HepG2 (cell line): ENCODE results near the gene TBCD. TPM values are rescaled to one million over a fixed set of nuclear protein-coding genes. Genes with fewer than 3 reads are reported as not detected.

Source experiments
- ATAC-seq: fragments of 200-7000 bp; cut with Tn5 transposase; 3 replicates; pipeline ENCODE4 v1.9.1; 2020; ENCODE audit warnings: mild to moderate bottlenecking, moderate library complexity
- BruUV-seq: library from RNA; stranded (reverse); fragments of 400-500 nt; replicated peaks from 2 replicates; lab custom pipeline; 2021; lab: Mats Ljungman, UMichigan
- CTCF ChIA-PET: fragments of 300-600 bp; formaldehyde crosslinking; extraction: SDS; loops from one replicate; lab custom pipeline; 2021; ENCODE audit warnings: low total read pairs, inconsistent platforms, low intra/inter-chr PET ratio; lab: Yijun Ruan, JAX
- POLR2A ChIA-PET: fragments of 350-600 bp; sonication (Branson Sonifier 250); formaldehyde crosslinking; loops from one replicate; lab custom pipeline; 2020; ENCODE audit warnings: antibody characterized with exemption, inconsistent platforms; lab: Yijun Ruan, JAX
- DNase-seq: peaks from one replicate; pipeline ENCODE4 v3.0.0-alpha.2; 2015; ENCODE audit warnings: low spot score
- FAIRE-seq: peaks from 3 replicates; lab custom pipeline; 2011; peaks lifted over from hg19 to GRCh38; lab: Jason Lieb, UNC
- H2AFZ ChIP-seq: one replicate; pipeline ENCODE4 v1.6.1; 2011; ENCODE audit warnings: low read length, inconsistent platforms
- H3K27ac ChIP-seq: fragments of 300-600 bp; 3 replicates; pipeline ENCODE4 v1.8.0; 2011; ENCODE audit warnings: mixed run types, mild to moderate bottlenecking, mixed read lengths, low read length, inconsistent platforms; ENCODE audit not compliant: insufficient read depth; ENCODE audit errors: extremely low read length
- H3K27me3 ChIP-seq, 2 experiments: fragments of 200-600 bp in 1 of 2; 2 replicates in 1 of 2; 3 replicates in 1 of 2; pipeline versions ENCODE4 v1.6.0 to v1.8.0; 2011; ENCODE audit warnings: low read length in 2 of 2, mild to moderate bottlenecking in 2 of 2, moderate library complexity in 2 of 2, inconsistent platforms in 1 of 2; ENCODE audit not compliant: insufficient read depth in 2 of 2, control insufficient read depth in 1 of 2
- H3K36me3 ChIP-seq, 2 experiments: fragments of 200-600 bp in 1 of 2; replicated peaks in 1 of 2; 2 replicates in 1 of 2; 3 replicates in 1 of 2; pipeline versions ENCODE4 v1.5.1 to v1.8.0; 2011; ENCODE audit warnings: low read length in 2 of 2, inconsistent platforms in 1 of 2; ENCODE audit not compliant: insufficient read depth in 2 of 2, control insufficient read depth in 1 of 2
- H3K4me1 ChIP-seq: 2 replicates; pipeline ENCODE4 v1.5.1; 2012; ENCODE audit warnings: low read length, inconsistent platforms; ENCODE audit not compliant: insufficient read depth
- H3K4me2 ChIP-seq: 2 replicates; pipeline ENCODE4 v1.6.0; 2011; ENCODE audit warnings: low read depth, low read length, inconsistent platforms
- H3K4me3 ChIP-seq, 3 experiments: fragments of 200-600 bp in 1 of 3; sonication (generic), shearing (Covaris generic) in 1 of 3; replicated peaks in 1 of 3; 2 replicates each; pipeline ENCODE4 v1.5.1; 2011 to 2016; ENCODE audit warnings: low read length in 3 of 3, inconsistent platforms in 2 of 3, low read depth in 2 of 3, mild to moderate bottlenecking in 2 of 3, control low read depth in 1 of 3, mixed read lengths in 1 of 3; ENCODE audit not compliant: insufficient read depth in 1 of 3
- H3K79me2 ChIP-seq: one replicate; pipeline ENCODE4 v1.6.1; 2011; ENCODE audit warnings: low read length, inconsistent platforms; ENCODE audit not compliant: insufficient read depth
- H3K9ac ChIP-seq: 2 replicates; pipeline ENCODE4 v1.6.0; 2011; ENCODE audit warnings: mild to moderate bottlenecking, low read depth, low read length, inconsistent platforms; ENCODE audit not compliant: insufficient read depth
- H3K9me3 ChIP-seq: 2 replicates; pipeline ENCODE4 v1.5.1; 2012; ENCODE audit warnings: mild to moderate bottlenecking, low read length
- H4K20me1 ChIP-seq: 2 replicates; pipeline ENCODE4 v1.6.0; 2011; ENCODE audit warnings: inconsistent platforms, mild to moderate bottlenecking, low read length, moderate library complexity; ENCODE audit not compliant: insufficient read depth
- E2F5 ChIP-seq: sonication (generic); formaldehyde crosslinking; conservative IDR thresholded peaks from 2 replicates; pipeline ENCODE4 v1.4.0; 2020; ENCODE audit warnings: missing genetic modification reagents
- MIXL1 ChIP-seq: IDR thresholded peaks from 2 replicates; pipeline ENCODE4 v1.6.1; 2016
- SOX6 ChIP-seq, 2 experiments: fragments of 450-650 bp in 1 of 2; sonication (generic) in 1 of 2; formaldehyde crosslinking in 1 of 2; IDR thresholded peaks; 2 replicates each; pipeline versions ENCODE4 v1.4.0 to v1.6.1; 2017 to 2020; ENCODE audit warnings: antibody characterized with exemption in 1 of 2, mild to moderate bottlenecking in 1 of 2, missing genetic modification reagents in 1 of 2
- ZMAT3 ChIP-seq: sonication (generic); formaldehyde crosslinking; conservative IDR thresholded peaks from 2 replicates; pipeline ENCODE4 v1.7.0; 2021; ENCODE audit warnings: missing genetic modification reagents
- ZNF232 ChIP-seq: sonication (generic); formaldehyde crosslinking; IDR thresholded peaks from 2 replicates; pipeline ENCODE4 v1.4.0; 2020; ENCODE audit warnings: missing genetic modification reagents, borderline replicate concordance
- ZNF572 ChIP-seq: sonication (generic); formaldehyde crosslinking; IDR thresholded peaks from 2 replicates; pipeline ENCODE4 v1.5.1; 2020; ENCODE audit warnings: mild to moderate bottlenecking, missing genetic modification reagents
- ZNF724P ChIP-seq: sonication (generic); formaldehyde crosslinking; IDR thresholded peaks from 2 replicates; pipeline ENCODE4 v1.8.0; 2022; ENCODE audit warnings: missing genetic modification reagents, borderline replicate concordance
- WGBS: methylation state at CpG from one replicate; pipeline ENCODE4 v1.1.6; 2017; ENCODE audit warnings: low lambda C conversion rate; 5-methylcytosine and 5-hydroxymethylcytosine counted together
- in situ Hi-C: cut with HindIII; loops from 2 replicates; pipeline ENCODE4 v1.10.0; 2017; ENCODE audit warnings: low pct_unique_long_range_greater_than_20kb; ENCODE audit not compliant: extremely low pct_ligation_motif_present
- intact Hi-C: fragments of 100-400 bp; cut with micrococcal nuclease; formaldehyde crosslinking; loops from one replicate; pipeline ENCODE4 v1.10.0; 2022; ENCODE audit not compliant: unreplicated experiment
- polyA plus RNA-seq, 8 experiments: library from polyadenylated mRNA; depleted of rRNA in 3 of 8; stranded (reverse) in 7 of 8; unstranded in 1 of 8; fragments of >200 nt; fragmentation: Illumina TruSeq in 4 of 8; extraction: Trizol in 4 of 8; gene quantifications; 2 replicates each; pipeline versions ENCODE4 v1.2.1 to v1.2.3, GENCODE V29; 2011 to 2016; ENCODE audit warnings: low read depth in 4 of 8, missing spikeins in 1 of 8, mixed read lengths in 1 of 8; ENCODE audit not compliant: insufficient read depth in 1 of 8
- total RNA-seq, 5 experiments: library from RNA; depleted of rRNA; stranded (reverse); fragments of >200 nt; fragmentation: Illumina TruSeq; extraction: Trizol; gene quantifications; 2 replicates each; pipeline ENCODE4 v1.2.3, GENCODE V29; 2016; ENCODE audit warnings: low read depth in 1 of 5
- TF ChIP-seq, protein P1 (sequence below), 2 experiments: fragments of 450-650 bp in 1 of 2; sonication (generic) in 1 of 2; formaldehyde crosslinking in 1 of 2; IDR thresholded peaks; 2 replicates each; pipeline versions ENCODE4 v1.6.1 to v1.8.0; 2016 to 2022; ENCODE audit warnings: antibody characterized with exemption in 1 of 2, mild to moderate bottlenecking in 1 of 2, missing genetic modification reagents in 1 of 2
- TF ChIP-seq, protein P2 (sequence below): sonication (generic); formaldehyde crosslinking; IDR thresholded peaks from 2 replicates; pipeline ENCODE4 v1.5.0; 2020; ENCODE audit warnings: missing genetic modification reagents
- TF ChIP-seq, protein P3 (sequence below): sonication (generic); formaldehyde crosslinking; conservative IDR thresholded peaks from 2 replicates; pipeline ENCODE4 v1.4.0; 2020; ENCODE audit warnings: missing genetic modification reagents

Gene TBCD
- total and polyA plus RNA-seq, 2 of the 13 experiments (the other 11 are each of a cell fraction or from before 2014, with no cell fraction given): 33.9 to 54.8 TPM

DNA sequence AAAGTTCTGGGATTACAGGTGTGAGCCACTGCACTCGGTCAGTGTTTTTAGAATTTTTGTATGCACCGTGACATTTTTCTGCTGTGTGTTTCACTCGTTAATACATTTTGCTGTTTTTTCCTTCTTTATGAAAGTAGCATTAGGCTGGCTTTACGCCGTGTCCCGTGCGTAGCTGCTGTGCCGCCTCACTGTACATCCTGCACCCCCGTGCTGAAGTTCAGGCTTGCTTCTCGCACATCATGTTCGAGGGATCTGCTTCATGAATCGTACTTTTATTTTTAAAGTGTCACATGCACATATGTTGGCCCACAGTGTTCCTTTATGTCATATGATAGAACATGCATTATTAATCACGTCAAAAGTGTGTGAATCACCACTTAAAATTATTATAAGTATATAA lies 172.3 kb downstream of the TBCD start:
- CTCF ChIA-PET: no interaction called here
- TF ChIP-seq ZNF232 (CRISPR knock-in tag) (no peak), E2F5 (CRISPR knock-in tag) (no peak), ZMAT3 (no peak), MIXL1 (CRISPR knock-in tag) (no peak), SOX6 (IDR thresholded peaks at IDR 0.05) (no peak), SOX6 (CRISPR knock-in tag; IDR thresholded peaks at IDR 0.05) (no peak), ZNF724P (CRISPR knock-in tag) (no peak), ZNF572 (CRISPR knock-in tag) (no peak)
- TF ChIP-seq, protein P1, sequence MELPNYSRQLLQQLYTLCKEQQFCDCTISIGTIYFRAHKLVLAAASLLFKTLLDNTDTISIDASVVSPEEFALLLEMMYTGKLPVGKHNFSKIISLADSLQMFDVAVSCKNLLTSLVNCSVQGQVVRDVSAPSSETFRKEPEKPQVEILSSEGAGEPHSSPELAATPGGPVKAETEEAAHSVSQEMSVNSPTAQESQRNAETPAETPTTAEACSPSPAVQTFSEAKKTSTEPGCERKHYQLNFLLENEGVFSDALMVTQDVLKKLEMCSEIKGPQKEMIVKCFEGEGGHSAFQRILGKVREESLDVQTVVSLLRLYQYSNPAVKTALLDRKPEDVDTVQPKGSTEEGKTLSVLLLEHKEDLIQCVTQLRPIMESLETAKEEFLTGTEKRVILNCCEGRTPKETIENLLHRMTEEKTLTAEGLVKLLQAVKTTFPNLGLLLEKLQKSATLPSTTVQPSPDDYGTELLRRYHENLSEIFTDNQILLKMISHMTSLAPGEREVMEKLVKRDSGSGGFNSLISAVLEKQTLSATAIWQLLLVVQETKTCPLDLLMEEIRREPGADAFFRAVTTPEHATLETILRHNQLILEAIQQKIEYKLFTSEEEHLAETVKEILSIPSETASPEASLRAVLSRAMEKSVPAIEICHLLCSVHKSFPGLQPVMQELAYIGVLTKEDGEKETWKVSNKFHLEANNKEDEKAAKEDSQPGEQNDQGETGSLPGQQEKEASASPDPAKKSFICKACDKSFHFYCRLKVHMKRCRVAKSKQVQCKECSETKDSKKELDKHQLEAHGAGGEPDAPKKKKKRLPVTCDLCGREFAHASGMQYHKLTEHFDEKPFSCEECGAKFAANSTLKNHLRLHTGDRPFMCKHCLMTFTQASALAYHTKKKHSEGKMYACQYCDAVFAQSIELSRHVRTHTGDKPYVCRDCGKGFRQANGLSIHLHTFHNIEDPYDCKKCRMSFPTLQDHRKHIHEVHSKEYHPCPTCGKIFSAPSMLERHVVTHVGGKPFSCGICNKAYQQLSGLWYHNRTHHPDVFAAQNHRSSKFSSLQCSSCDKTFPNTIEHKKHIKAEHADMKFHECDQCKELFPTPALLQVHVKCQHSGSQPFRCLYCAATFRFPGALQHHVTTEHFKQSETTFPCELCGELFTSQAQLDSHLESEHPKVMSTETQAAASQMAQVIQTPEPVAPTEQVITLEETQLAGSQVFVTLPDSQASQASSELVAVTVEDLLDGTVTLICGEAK (IDR thresholded peaks at IDR 0.05): no peak
- TF ChIP-seq, protein P1 (CRISPR knock-in tag; IDR thresholded peaks at IDR 0.05): no peak
- TF ChIP-seq, protein P2, sequence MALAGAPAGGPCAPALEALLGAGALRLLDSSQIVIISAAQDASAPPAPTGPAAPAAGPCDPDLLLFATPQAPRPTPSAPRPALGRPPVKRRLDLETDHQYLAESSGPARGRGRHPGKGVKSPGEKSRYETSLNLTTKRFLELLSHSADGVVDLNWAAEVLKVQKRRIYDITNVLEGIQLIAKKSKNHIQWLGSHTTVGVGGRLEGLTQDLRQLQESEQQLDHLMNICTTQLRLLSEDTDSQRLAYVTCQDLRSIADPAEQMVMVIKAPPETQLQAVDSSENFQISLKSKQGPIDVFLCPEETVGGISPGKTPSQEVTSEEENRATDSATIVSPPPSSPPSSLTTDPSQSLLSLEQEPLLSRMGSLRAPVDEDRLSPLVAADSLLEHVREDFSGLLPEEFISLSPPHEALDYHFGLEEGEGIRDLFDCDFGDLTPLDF (CRISPR knock-in tag): no peak
- TF ChIP-seq, protein P3, sequence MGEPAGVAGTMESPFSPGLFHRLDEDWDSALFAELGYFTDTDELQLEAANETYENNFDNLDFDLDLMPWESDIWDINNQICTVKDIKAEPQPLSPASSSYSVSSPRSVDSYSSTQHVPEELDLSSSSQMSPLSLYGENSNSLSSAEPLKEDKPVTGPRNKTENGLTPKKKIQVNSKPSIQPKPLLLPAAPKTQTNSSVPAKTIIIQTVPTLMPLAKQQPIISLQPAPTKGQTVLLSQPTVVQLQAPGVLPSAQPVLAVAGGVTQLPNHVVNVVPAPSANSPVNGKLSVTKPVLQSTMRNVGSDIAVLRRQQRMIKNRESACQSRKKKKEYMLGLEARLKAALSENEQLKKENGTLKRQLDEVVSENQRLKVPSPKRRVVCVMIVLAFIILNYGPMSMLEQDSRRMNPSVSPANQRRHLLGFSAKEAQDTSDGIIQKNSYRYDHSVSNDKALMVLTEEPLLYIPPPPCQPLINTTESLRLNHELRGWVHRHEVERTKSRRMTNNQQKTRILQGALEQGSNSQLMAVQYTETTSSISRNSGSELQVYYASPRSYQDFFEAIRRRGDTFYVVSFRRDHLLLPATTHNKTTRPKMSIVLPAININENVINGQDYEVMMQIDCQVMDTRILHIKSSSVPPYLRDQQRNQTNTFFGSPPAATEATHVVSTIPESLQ (CRISPR knock-in tag): no peak

More for the DNA sequence above, 172.3 kb downstream of the TBCD start:
- no peak for DNase-seq
- no peak overlapping the region for H2AFZ ChIP-seq
- no peak overlapping the region for H3K9ac ChIP-seq
- POLR2A ChIA-PET: no interaction called here
- no peaks in the 10 kb centered on the region for H4K20me1 ChIP-seq
- FAIRE-seq: no peak
- BruUV-seq: no TSS peak
- H3K27me3 ChIP-seq: no peaks in the 10 kb centered on the region
- H3K4me1 ChIP-seq: peaks cover 12% of the 10 kb centered on the region
- H3K4me2 ChIP-seq: no peak overlapping the region
- H3K27ac ChIP-seq: no peak overlapping the region
- peaks cover 27 to 35% of the 10 kb centered on the region in 2 experiments; a peak in 4 of 5 replicates for H3K36me3 ChIP-seq
- 97% methylated on average over 13 of the region's 13 CpGs for WGBS
- in situ Hi-C loops (no loop called here), intact Hi-C loops (no loop called here)
- no peaks in the 10 kb centered on the region for H3K79me2 ChIP-seq
- H3K9me3 ChIP-seq: no peaks in the 10 kb centered on the region
- H3K4me3 ChIP-seq: no peak overlapping the region
- ATAC-seq: no peak
